Retinal pigment epithelial cell (primary cell): ENCODE results near the gene RAD52.

Experiments used
- DNase-seq: peaks from one replicate; pipeline ENCODE4 v3.0.0-alpha.2; 2010; ENCODE audit warnings: low read depth
- H3K4me3 ChIP-seq: 2 replicates; pipeline ENCODE4 v1.5.1; 2011; ENCODE audit warnings: mild to moderate bottlenecking, low read length, control low read depth, moderate library complexity
- CTCF ChIP-seq: conservative IDR thresholded peaks from 2 replicates; pipeline ENCODE4 v1.5.1; 2011; ENCODE audit warnings: low read depth, low read length, control low read depth, inconsistent platforms

RAD52 gene

GRCh38 chr12:931591-931990 lies 17.9 kb downstream of the RAD52 start:
- no peak for DNase-seq
- no peak for TF ChIP-seq CTCF
- no peak overlapping the region for H3K4me3 ChIP-seq

GRCh38 chr12:931060-931459 lies 18.4 kb downstream of the RAD52 start:
- H3K4me3 ChIP-seq, result no peak overlapping the region
- TF ChIP-seq CTCF, result no peak
- no peak for DNase-seq

- no peak for DNase-seq
- no peak for TF ChIP-seq CTCF
- H3K4me3 ChIP-seq, result no peak overlapping the region
These were observed 22.9 kb downstream of the RAD52 start for GRCh38 chr12:926641-927040.

- DNase-seq, result no peak
- no peak for TF ChIP-seq CTCF
These were observed 27.2 kb downstream of the RAD52 start for GRCh38 chr12:922285-922684.

GRCh38 chr12:920676-921075 lies 28.8 kb downstream of the RAD52 start:
- no peak overlapping the region for H3K4me3 ChIP-seq
- no peak for TF ChIP-seq CTCF
- no peak for DNase-seq

More at GRCh38 chr12:922285-922684, 27.2 kb downstream of the RAD52 start:
- H3K4me3 ChIP-seq, result no peak overlapping the region

- DNase-seq, result no peak
- no peak overlapping the region for H3K4me3 ChIP-seq
- no peak for TF ChIP-seq CTCF
These were observed 32.6 kb downstream of the RAD52 start for GRCh38 chr12:916712-917445.

- DNase-seq, result no peak
- no peak overlapping the region for H3K4me3 ChIP-seq
- no peak for TF ChIP-seq CTCF
These were observed 33.3 kb downstream of the RAD52 start for GRCh38 chr12:916240-916639.
